ENCODE data around the gene SMAD4. TPM values are rescaled to one million over a fixed set of nuclear protein-coding genes. Genes with fewer than 3 reads are reported as not detected.

The SMAD4 gene
- polyA plus RNA-seq, 12 donors: 58.2 to 120 (median 108) TPM; not detected in 1

DNA sequence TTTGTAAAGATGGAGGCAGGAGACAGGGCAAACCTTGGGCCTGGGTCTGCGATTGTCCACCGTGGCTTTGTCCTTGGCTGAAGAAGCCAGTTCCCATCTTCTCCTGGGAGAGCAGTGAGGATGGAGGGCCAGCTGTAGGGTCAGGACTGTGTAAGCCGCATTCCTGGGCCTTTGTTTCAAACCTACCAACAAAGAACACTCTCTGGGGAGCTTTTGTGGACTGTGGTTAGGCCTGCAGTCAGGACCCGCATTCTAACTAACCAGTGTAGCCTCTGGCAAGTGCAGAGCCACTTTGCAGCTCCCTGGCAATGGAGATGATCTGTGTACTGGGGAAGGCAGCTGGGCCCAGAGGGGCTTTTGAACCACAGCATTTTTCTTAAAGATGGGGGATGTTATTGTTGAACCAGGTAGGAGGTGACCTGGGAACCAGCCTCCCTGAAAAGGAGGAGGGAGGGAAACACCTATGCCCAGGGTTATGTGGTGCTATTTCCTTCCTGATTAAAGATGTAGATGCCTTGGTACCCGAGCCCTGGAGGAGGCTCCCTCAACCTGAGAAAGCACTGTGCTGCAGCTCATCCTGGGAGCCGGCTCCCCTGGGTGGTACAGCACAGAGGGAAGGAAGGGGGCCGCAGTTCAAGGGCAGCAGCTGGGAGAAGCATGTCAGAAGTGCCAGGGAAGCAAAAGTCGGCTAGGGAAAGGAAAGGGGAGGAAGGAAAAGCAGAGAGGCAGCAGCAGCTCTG, 12.7 kb upstream of the SMAD4 start:
- no peak for DNase-seq

DNA sequence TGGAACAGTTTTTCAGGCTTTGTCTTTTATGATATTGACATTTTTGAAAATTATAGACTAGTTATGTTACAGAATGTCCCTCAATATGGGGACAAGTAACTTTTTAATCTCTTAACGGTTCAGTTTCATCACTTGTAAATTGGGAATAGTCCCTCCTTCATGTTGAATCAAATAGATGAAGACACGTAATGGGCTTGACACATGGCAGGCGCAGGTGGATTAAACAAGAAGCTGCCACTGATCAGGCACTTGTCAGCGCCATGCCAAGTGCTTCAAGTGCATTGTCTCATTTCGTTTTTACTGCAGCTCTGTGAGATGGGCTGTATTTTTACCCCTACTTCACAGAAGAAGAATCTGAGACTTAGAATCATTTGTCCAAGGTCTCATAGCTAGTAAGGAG, 9.5 kb upstream of the SMAD4 start:
- DNase-seq: no peak

DNA sequence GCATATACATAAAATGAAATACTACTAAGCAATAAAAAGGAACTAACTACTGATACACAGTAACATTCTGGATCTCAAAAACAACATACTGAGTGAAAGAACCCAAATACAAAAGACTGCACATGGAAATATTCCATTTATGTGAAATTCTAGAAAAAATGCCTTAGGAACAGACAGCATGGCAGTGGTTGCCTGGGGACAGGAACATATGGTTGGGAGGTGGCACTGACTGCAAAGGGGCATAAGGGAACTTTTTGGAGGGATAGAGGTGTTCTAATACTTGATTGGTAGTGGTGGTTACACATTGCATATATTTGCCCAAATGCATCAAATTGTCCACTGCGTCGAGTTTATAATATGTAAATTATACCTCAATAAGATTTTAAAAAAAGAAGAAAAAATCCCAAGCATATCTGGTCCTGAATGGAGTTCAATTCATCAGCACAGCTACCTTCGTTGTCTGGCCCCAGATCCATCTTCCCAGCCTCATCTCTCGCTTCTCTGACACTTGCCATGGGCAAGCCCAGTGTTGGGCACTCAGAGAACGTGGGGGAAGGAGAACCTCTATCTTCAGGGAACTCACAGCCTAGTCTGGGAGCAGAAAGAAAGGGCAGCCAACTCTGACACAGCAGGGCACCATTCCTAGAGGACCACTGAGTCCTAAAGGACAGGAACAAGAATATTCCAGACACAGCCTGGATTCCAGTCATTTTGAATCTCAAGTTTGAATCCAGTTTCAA, 8.6 kb upstream of the SMAD4 start:
- DNase-seq: no peak

DNA sequence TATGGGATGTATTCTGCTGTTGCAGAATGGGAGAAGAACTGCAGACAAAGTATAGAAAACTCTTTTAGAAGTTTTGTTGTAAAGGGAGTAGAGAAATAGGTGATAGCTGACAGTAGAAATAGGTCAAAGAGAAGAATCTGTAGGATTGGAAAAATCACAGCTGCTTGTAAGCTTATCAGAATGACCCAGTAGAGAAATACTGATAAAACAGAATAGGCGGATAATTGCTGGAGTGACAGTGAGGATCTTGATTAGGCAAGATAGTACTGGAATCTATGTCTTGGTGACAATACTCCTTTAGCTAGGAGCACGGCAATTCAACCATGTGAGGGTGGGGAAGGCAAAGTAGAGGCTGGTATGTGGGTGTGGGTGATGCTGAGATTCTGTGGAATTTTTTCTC, 4.5 kb upstream of the SMAD4 start:
- no peak for DNase-seq

DNA sequence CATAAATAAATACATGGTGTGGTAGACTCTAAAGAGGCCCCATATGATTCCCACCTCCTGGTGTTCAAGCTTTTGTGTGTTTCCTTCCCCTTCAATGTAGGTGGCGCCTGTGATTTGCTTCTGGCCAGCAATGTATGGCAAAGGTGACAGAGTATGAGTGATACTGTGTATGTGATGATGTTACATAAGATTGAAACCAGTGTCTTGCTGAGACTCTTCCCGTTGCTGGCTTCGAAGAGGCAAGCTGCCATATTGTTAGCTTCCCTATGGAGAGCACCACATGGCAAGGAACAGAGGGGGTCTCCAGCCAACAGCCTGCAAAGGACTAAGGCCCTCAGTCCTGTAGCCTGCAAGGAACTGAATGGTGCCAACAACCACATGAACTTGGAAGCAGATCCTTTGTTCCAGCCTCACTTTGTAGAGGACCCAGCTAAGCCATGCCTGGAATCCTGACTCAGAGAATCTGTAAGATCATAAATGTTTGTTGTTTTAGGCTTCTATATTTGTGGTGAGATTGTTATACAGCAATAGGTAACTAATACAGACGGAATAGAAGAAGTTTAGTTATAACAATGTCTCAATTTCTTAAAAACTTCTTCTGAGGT, 1.7 kb upstream of the SMAD4 start:
- DNase-seq: no peak

DNA sequence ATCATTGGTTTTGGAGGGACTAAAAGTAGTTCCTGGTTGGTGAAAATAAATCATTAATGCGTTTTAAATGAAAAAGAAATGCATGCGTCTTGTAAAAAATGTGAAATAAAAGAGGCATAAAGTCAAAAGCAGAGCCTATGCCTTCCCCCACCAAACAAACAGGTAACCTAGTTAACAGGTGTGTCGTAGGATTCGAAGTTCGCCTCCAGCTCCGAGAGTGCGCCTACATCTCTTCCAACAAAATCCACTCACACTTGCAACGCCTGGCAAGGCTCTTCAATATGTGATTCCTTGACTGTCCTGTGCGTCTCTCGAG, 677 bp upstream of the SMAD4 start:
- no peak for DNase-seq

DNA sequence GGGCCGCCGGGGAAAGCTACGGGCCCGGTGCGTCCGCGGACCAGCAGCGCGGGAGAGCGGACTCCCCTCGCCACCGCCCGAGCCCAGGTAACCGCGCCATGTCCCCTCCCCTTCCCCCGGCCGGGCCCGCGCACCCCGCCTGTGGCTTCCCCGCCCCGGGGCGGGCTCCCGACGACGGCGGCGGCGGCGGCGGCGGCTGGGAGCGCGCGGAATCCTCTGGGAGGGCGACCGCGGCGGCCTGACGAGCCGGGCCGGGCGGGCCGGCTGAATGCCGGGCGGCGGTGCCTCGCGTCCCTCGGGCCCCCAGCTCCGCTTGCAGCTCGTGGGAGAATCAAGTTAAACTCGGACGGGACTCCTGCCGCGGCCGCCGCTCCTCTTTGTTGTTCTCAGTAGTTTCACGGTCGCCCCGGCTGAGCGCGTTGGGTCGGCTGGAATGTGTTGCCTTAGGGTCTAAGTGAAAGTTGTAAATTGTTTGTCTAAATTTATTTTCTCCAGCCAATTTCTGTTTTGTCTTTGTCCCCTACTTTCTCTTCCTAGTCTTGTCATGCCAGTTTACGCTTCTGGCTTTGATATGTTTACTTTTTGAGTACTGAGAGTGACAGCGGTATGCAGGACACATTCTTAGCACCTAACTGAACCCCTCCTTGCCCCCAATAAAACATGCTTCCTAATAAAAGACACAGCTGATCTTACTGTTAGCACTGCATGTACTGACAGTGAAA, 685 bp downstream of the SMAD4 start:
- peak; percentile 35 for DNase-seq

DNA sequence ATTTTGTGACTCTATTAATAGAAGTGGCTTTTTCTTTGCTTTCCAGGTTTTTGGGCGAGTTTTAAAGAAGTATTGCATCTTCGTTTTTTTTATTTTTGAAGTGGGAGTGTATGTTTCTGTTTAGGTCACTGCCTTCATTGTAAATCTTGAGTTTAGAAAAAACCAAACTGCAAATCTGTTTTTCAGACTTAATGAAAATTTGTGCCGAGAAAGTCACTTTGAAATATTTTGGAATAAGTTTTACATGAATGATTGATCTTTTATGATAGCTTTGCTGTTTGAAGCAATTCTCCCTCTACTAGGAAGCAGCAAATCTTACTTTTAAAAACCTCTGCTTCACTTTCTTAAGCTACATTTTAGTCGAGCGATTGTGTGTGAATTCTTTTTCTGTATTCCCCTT, 2.2 kb downstream of the SMAD4 start:
- no peak for DNase-seq

DNA sequence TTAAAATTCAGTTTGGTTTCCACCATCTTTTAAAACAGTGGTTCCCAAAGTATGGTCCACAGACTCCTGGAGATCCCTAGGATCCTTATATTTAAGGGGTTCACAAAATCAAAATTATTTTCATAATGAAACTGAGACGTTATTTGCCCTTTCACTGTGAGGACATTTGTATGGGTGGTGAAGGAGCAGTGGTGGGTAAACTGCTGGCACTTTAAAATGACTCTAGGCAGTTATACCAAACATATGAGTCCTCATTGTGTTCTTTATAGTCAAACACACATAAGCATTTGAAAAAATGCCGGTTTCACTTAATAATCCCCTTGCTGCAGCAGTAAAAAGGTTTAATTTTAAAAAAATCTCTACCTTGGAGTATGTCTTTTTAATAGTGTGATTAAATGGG, 7.2 kb downstream of the SMAD4 start:
- no peak for DNase-seq

DNA sequence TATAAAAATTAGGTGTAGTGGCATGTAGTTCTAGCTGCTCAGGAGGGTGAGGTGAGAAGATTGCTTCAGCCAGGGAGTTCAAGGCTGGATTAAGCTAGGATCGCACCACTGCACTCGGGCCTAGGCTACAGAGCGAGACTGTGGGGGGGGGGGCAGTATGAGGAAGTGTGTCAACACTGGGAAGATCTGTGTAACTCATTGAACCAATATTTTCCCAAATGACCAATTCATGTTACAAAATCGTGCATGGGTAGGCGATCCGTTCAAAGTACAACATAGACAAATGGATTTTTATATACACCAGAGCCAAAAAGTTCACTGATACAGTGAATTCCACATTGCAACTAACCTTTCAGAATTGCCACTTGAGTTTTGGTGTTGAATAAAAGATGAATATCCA, 8.1 kb downstream of the SMAD4 start:
- DNase-seq: no peak

DNA sequence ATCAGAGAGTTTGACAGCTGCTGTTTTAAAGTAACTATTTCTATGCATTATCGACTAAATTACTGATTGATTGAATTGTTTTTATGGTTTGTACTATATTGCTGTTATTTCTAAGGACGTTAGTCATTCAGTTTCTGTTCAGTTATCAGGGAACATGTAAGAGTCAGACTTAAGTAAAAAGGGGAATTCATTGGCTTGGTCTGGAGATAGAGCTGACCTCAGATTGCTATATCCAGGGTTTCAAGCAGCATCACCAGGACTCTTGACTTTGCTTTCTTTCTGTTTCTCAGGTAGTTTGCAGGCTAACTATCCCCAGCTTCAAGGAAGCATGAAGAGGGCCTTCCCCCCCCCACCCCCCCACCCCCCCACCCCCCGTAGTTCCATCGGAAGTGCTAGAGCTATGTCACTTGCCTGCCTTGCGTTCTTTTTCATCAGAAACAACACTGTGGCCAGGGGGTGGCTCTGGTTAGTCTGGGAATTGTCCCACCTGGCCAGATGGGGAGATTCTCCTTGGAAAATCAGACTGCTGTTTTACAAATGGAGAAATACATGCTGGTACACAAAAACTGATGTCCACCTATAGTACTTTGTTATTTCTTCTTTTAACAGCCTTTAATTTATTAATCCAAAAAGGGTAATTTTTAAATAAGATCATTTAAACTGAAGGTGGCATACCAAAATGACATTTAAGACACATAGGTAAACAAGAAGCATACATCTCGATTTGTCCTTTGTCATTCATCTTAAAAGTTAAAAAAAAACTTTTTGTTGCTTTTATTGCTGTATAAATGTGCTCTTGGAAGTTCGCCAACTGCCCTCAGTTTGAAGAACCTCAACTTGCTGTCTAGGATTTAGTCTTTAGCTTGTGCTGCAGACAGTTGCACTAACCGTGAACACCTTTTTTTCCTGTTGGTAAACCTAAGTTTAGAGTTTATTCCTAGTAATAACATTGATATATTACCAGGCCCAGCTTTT, 9.4 kb downstream of the SMAD4 start:
- no peak for DNase-seq

DNA sequence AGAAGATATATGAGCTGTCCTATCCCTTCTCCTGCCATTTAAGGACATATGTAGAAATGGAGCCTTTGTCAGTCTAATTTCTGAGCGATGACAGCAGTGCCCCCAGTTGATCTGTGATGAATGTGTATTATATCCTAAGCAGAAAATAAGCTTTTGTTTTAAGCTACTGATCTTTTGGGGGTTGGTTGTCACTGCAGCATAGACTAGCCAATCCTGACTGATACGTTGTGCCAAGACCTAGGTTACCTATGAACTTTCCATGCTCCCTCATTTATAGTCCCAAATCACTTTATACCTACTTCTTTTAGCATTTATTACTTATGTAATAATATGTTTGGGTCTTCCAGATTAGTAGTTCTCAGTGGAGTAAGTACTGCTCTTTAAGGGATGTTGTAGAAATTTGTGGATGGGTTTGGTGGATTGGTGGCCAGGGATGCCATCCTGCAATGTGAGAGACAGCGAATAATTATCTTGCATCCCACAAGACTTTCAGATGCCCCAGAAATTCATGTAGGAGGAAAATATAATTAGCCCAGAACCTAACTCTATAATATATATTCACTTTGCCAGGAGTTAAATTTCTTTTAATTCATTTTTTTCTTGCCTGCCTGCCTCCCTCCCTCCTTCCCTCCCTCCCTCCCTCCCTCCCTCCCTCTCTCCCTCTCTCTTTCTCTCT, 11.8 kb downstream of the SMAD4 start:
- DNase-seq: no peak

DNA sequence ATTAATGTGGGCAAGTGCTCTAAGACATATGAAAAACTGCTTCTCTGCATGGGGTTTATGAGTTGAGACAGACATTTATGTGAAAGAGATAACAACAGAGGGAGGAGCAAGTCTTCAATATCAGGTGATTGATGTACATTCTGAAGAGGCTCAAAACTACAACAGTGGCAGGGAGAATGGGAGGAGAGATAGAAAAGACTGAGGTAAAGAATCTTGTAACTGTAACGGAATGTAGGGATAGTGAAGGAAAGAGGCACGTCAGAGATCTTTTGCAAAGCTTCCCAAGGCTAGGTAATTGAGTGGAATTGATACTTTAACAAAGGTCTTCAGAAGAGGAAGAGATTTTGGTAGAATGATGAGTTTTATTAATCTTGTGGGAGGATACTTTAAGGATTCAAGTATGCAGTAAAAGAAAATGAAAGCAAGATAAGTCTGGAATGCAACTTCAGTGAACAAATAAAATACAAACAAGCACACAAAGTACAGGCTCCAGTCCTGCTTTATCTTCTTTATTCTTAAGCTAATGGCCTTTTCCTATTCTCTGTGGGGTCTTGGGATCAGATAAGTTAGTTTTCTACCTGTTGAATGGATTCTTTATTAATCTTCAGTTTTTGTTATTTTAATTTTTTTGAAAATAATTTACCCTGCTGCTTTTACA, 15.0 kb downstream of the SMAD4 start:
- no peak for DNase-seq

DNA sequence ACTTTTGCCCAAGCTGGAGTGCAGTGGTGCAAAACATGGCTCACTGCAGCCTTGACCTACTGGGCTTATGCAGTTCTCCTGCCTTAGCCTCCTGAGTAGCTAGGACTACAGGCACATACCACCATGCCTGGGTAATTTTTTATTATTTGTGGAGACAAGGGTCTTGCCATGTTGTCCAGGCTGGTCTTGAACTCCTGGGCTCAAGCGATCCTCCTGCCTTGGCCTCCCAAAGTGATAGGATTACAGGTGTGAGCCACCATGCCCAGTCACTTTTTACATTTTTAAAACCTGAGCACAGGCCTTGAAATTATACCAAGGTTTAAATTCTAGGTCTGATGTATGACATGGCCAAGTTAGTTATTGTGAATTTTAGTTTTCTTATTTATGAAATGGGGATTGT, 18.2 kb downstream of the SMAD4 start:
- DNase-seq: no peak

DNA sequence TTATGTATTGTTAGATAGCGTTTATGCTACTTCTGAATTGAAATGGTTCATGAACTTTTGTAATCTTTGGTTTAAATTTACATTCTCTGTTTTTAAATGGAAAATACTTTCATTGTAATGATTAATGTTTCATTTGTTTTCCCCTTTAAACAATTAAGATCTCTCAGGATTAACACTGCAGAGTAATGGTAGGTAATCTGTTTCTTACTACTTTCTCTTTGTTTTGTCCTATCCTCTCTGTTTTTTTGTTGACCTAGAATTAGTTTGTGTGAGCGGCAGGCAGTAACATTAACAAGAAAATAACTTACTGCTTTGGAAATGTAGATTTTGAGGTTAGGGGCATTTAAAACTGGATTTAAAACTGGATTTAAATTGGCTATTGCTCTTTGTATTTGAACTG, 19.1 kb downstream of the SMAD4 start:
- DNase-seq: no peak

DNA sequence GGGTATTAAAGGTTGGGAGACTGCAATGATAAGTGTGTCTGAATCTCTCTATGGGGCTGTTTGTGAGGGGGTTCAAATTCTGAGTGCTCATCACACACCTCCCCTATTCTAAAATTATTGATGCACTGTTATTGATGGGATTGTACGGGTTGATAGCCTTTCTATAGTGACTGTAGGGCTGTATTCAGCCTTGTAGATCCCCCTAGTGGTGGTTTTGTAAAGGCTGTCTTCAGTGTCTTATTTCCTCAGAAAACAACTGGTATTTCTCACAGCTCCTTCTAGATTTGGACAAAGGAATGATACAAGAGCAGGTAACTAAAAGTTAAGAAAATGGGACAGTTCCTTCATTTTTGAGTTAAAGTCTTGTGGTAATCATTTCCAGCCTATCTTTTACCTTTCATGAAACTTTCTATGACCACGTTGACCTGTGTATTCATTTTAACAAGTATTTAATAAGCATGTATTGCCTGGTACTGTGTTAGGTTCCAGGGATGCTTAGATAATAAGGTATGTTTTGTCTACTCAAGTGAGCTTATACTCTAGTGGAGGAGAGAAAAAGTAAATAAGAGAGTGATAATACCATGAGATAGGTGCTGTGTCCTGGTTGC, 21.2 kb downstream of the SMAD4 start:
- DNase-seq: peak; percentile 40

DNA sequence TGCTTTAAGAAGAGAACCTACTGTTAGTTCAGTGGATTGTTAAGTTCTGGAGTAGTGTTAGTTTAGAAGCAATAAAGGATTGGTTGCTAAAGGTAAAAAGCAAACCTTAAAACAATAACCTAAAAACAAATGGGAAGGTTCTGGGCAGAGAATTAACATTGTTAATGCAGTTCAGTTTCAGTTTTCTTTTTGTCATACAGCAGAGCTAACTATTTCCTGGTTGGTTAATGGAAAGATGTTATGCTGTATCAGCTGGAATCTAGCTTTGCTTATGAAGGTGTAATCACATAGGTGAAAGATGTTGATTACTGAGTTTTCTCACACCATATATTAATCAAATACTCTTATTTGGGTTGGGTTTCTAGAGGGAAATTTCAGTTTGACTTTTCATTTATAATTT, 23.8 kb downstream of the SMAD4 start:
- DNase-seq: no peak

DNA sequence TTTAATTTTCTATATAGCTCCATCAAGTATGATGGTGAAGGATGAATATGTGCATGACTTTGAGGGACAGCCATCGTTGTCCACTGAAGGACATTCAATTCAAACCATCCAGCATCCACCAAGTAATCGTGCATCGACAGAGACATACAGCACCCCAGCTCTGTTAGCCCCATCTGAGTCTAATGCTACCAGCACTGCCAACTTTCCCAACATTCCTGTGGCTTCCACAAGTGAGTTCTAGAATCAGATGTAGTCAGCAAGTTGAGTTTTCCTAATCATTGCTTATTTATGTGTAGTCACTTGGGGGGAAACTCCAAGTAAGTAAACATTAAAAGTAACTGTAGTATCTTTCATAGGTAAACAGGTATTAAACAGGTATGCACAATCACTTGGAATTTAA, 24.8 kb downstream of the SMAD4 start:
- DNase-seq: no peak

DNA sequence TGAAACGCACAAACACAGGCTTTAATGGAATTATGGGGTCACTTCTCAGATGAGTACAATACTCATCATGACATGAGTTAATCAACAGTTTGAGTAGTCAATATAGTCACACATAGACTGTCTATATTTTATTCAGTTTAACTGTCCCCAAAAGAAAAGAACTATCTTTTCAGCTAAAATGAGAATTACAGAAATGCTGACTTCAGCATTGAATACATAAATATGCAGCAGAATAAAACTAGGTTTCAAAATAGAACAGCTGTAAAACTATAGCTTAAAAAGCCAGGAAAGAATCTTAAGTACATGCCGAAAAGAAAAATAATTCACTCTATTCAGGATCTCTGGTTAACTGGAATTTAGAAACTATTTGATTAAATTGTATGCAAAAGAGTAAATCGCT, 30.0 kb downstream of the SMAD4 start:
- DNase-seq: no peak

DNA sequence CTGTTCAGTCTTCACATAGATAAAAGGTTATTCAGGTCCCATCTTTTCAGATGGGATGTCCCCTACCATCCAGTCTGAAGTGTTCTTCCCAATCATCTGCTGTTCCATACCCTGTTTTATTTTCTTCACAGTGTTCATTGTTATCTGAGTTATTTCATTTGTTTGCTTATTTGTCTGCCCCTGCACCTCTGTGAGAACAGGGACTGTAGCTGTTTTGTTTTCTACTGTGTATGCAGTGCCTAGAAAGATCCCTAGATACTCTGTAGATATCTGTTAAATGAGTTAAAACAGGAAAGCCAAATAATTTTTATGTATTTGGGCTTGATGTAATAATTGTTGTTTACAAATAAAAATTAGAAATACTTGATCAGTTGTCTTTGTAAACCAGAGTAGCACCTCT, 34.2 kb downstream of the SMAD4 start:
- DNase-seq: no peak
